GM21515 (cell line): ENCODE results near the gene SCAMP1.

Experiments used
- ATAC-seq: cut with Tn5 transposase; IDR thresholded peaks from one replicate; pipeline ENCODE4 v1.9.1; 2021; ENCODE audit not compliant: unreplicated experiment

SCAMP1 gene

GRCh38 chr5:78511121-78511906 is 150.9 kb downstream of the SCAMP1 start:
- ATAC-seq = no peak

GRCh38 chr5:78512435-78512834 is 152.0 kb downstream of the SCAMP1 start:
- ATAC-seq = no peak

- ATAC-seq = no peak
Observed at GRCh38 chr5:78513441-78513840, 153.0 kb downstream of the SCAMP1 start.

GRCh38 chr5:78514427-78515330 is 154.3 kb downstream of the SCAMP1 start:
- no peak for ATAC-seq

GRCh38 chr5:78515670-78516069 is 155.3 kb downstream of the SCAMP1 start:
- ATAC-seq = no peak

- no peak for ATAC-seq
Observed at GRCh38 chr5:78518365-78519197, 158.2 kb downstream of the SCAMP1 start.

GRCh38 chr5:78519198-78519941 is 159.0 kb downstream of the SCAMP1 start:
- no peak for ATAC-seq

- no peak for ATAC-seq
Observed at GRCh38 chr5:78521455-78521854, 161.0 kb downstream of the SCAMP1 start.

- no peak for ATAC-seq
Observed at GRCh38 chr5:78522476-78523260, 162.3 kb downstream of the SCAMP1 start.

GRCh38 chr5:78523314-78524193 is 163.1 kb downstream of the SCAMP1 start:
- ATAC-seq = no peak

GRCh38 chr5:78526049-78526525 is 165.7 kb downstream of the SCAMP1 start:
- no peak for ATAC-seq

GRCh38 chr5:78527054-78527859 is 166.8 kb downstream of the SCAMP1 start:
- ATAC-seq = no peak

- ATAC-seq = no peak
Observed at GRCh38 chr5:78527925-78528324, 167.5 kb downstream of the SCAMP1 start.
